ENCODE measurements around the gene SYT1. TPM values are rescaled to one million over a fixed set of nuclear protein-coding genes. Genes with fewer than 3 reads are reported as not detected.

SYT1 gene
- total RNA-seq, result 1.7 and 2.3 TPM in 2 replicates

GRCh38 chr12:78864403-78864869 lies at the start of gene SYT1:
Gene SYT1 (plus strand): TSS chr12:78864774.

Data from uterine smooth muscle cell (primary cell).